Amniotic stem cell (primary cell): ENCODE results near the gene EEF2K.

Experiments used
- DNase-seq: peaks from one replicate; lab custom pipeline; 2025; lab: John Stamatoyannopoulos, UW

Gene EEF2K

DNA sequence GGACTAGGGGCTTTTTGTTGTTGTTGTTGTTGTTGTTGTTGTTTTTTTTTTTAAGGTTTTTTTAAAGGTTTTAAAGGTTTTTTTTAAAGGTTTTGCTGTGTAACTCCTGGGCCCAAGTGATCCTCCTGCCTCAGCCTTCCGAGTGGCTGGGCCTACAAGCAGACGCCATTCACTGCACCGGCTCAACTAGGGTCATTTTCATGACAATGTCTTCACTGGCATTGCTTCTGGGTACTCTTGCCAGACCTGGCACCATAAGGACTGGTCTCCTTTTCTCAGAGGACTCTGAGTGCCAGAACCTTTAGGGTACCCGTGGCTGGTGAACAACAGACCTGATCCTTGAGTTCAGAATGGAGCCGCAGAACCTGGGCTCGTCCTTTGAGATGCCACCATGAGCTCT, 111.5 kb downstream of the EEF2K start:
- no peak for DNase-seq

- no peak for DNase-seq
Measured at GRCh38 chr16:22318690-22319358, 112.7 kb downstream of the EEF2K start.

DNA sequence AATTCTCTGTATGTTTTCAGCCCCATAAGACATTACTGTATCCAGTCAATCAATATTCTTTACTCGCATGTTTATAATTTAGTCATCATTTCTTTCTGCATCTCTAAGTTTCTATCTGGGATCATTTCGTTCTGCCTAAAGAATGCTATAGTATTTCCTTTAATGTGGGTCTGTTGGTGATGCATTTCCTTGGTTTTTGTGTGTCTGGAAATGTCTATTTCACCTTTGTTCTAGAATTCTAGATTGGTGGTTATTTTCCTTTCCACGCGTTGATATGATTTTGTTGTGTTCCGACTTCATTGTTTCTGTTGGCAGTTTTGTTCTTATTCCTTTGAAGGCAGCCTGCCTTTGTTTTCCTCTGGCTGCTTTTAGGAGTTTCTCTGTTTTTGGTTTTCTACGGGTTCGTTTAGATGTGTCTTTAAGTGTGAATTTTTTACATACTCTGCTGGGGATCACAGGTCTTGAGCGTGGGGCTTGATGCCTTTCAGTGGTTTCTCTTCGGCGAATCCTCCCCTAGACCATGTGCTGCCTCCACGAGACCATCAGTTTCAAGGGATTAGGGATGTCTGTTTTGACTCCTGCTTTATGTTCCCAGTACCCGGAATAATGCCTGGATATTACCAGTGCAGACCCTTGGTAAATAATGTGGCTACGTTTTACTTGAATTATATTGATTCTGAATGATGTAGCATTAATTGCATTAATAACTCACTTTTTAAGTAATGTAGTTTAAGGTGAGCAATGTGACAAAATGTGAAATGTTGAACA, 114.7 kb downstream of the EEF2K start:
- no peak for DNase-seq

GRCh38 chr16:22321340-22322001, 115.4 kb downstream of the EEF2K start:
- DNase-seq = peak; percentile 34

- no peak for DNase-seq
Measured at GRCh38 chr16:22322021-22322471, 116.0 kb downstream of the EEF2K start.

DNA sequence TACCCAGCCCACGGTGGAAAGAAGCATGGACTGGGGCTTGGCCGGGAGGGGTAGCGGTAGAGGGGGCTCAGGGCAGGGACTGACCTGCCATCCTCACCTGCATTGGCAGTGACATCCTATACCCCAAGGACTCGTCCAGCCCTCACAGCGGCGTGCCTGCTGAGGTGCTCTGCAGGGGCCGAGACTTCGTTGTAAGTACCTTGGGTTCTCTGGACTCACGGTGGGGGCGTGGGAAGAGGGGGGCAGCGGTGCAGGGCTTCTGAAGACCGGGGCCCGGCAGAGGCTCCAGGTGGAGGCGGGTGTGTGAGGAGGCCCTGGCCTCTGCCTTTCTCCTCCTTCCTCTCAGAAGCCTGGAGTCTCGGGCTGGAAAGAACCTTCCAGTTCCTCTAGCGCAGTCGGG, 116.7 kb downstream of the EEF2K start:
- DNase-seq = no peak

GRCh38 chr16:22323173-22323958, 117.3 kb downstream of the EEF2K start:
- DNase-seq = no peak

GRCh38 chr16:22323959-22324786, 118.1 kb downstream of the EEF2K start:
- DNase-seq = no peak

GRCh38 chr16:22324787-22325597, 118.9 kb downstream of the EEF2K start:
- no peak for DNase-seq

- DNase-seq = no peak
Measured at GRCh38 chr16:22325598-22326368, 119.7 kb downstream of the EEF2K start.

- DNase-seq = no peak
Measured at GRCh38 chr16:22326369-22326652, 120.2 kb downstream of the EEF2K start.

- no peak for DNase-seq
Measured at GRCh38 chr16:22326771-22327445, 120.8 kb downstream of the EEF2K start.

GRCh38 chr16:22327446-22327775, 121.3 kb downstream of the EEF2K start:
- no peak for DNase-seq

DNA sequence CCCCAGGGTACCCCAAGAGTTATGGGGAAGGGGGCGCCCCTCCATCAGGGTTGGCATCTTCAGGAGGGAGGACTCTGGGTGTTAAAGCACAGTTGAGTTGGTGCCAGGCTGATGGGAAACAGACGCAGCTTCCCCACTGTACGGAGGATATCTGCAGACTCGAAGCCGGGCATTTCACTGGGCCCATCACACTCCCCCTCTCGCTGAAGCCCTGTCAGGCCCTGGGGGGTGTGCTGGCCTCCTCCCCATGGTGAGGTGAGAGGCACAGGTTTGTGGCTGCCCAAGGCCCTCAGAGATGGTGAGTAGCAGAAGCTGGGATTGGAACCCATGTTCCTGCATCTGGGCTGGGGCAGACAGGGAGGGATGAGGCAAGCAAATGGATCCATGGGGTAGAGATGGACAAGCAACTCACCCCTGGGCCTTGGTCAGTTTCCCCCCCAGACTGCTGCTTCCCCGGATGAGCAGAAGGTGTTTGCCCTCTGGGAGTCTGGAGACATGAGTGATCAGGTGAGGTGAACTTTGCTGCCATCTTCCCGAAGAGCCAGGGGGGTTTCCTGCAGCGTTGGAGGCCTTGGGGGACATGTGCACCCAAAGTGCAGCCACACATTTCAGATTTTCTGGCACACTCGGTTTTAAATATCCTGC, 122.1 kb downstream of the EEF2K start:
- no peak for DNase-seq

- DNase-seq = no peak
Measured at GRCh38 chr16:22329199-22329695, 123.2 kb downstream of the EEF2K start.

DNA sequence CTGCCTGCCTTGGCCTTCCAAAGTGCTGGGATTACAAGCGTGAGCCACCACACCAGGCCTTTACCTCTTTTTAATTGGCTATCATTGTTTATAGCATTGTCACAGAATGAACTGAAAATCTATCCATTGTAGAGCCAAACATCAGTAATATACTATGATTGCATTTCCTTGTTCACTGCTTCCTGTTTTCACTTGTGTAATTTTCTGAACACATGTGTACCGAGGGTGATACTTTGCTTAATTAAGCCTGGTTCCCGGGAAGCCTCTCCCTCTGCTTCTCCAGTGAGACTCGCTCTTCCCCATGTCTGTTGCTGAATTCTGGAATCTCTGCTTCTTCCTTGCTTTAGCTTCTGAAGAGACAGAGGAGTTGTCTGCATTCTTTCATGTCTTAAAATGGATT, 124.2 kb downstream of the EEF2K start:
- DNase-seq = no peak

DNA sequence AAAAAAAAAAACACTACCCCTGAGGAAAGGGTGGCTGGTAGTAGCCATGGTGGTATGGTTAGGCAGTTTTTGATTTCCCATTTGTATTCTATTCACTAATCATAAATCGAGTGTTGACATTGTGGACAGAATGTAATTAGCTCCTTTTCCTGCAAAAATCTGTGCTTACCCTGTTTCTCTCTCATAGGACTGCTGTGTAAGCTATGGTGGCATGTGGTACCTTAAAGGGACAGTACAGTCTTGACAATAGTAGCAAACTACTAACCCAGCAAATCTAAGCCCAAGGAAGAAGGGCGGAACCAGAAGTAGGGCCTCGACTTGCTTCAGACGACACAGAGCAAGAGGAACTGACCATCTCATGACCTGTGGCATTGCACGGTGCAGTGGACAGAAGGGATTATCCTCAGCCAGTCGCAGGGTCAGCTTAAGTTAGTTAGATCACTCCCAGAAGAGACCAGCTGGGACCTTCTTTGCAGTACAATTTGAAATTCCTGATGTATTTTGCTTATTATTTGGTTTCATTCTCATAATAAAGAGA, 127.4 kb downstream of the EEF2K start:
- DNase-seq = no peak

- no peak for DNase-seq
Measured at GRCh38 chr16:22335668-22336246, 129.7 kb downstream of the EEF2K start.
